ENCODE data around the gene SACM1L.
"Not testable (repeated sequence)": the region's sequence is repeated elsewhere in the genome, so short reads cannot be mapped to it uniquely, and the experiment has no call there.

The SACM1L gene

DNA sequence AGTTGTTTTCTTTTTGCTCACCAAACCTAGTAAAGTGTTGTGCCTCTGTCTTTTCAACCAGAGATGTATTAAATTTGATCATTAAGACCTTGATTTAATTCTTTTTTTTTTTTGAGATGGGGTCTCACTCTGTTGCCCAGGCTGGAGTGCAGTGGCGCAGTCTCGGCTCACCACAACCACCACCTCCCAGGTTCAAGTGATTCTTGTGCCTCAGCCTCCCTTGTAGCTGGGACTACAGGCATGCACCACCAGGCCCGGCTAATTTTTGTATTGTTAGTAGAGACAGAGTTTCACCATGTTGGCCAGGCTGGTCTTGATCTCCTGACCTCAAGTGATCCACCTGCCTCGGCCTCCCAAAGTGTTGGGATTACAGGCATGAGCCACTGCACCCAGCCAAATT, 6.0 kb downstream of the SACM1L start:
- DNase-seq: not testable (repeated sequence)

DNA sequence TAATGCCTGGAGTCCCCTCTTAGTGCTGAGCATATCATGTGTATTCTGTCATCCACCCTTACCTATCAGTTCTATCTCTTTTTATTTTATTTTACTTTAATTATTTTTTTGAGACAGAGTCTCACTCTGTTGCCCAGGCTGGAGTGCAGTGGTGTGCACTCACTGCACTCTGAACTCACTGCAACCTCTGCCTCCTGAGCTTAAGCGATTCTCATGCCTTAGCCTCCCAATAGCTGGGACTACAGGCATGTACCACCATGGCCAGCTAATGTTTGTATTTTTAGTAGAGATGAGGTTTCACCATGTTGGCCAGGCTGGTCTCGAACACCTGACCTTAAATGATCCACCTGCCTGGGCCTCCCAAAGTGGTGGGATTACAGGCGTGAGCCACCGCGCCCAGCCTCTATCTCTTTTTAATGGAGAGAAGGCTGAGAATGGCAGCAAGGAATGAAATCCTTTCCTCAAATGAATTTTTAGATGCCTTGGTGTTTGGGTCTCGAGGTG, 11.4 kb downstream of the SACM1L start:
- DNase-seq: no peak

DNA sequence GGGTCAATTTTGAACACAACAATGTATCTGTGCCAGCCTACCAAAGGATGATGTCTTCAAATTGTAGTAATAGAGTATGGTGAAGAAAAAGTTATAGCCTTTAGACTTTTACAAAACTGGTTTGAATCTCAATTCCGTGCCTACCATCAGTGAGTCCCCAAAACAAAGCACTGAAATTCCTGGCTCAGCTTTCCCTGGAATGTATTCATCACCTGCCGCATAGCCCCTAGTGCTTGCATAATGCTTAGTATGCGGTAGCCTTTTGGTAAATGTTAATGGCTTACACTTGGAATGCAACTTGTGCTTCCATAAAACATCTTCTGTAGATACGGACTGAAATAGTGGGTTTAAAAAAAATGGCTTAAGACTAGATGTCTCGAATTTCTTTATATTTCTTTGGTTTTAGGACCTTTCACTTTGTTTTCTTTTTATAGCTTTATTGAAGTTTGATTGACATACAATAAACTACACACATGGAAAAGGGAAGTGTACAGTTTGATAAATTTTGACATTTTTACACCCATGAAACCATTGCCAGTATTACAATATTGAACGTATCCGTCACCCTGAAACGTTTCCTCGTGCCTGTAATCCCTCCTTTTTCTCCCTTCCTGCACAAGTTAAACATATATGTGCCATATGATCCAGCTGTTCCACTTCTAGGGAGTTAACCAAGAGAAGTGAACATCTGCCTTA, 12.1 kb downstream of the SACM1L start:
- DNase-seq: no peak

DNA sequence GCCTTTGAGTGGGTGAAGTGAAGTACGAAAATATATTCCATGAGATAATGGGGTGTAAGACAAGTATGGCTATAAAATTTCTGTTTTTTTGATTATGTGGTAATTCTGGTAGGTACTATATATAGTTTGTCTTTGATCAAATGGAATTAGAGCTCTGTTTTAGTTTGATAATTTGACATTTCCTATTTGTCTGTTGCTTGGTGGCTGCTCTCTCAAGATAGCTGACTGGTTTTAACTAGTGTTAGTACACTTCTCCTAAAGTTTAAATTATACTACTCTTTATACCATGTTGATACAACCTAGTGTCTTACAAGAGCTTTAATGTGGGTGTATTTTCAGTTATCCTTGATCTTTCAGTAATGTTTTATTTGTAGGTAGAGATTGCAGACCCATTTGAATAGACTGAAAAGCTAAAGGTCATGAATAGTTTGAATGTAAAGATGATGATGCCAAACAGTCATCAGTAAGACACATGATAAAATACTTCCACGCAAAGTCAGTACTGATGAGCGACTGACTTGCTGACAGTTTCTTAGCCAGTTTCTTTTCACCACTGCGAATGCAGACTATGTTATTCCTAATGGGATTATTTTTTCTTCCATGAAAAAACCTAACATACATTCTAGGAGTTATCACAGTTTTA, 15.2 kb downstream of the SACM1L start:
- no peak for DNase-seq

DNA sequence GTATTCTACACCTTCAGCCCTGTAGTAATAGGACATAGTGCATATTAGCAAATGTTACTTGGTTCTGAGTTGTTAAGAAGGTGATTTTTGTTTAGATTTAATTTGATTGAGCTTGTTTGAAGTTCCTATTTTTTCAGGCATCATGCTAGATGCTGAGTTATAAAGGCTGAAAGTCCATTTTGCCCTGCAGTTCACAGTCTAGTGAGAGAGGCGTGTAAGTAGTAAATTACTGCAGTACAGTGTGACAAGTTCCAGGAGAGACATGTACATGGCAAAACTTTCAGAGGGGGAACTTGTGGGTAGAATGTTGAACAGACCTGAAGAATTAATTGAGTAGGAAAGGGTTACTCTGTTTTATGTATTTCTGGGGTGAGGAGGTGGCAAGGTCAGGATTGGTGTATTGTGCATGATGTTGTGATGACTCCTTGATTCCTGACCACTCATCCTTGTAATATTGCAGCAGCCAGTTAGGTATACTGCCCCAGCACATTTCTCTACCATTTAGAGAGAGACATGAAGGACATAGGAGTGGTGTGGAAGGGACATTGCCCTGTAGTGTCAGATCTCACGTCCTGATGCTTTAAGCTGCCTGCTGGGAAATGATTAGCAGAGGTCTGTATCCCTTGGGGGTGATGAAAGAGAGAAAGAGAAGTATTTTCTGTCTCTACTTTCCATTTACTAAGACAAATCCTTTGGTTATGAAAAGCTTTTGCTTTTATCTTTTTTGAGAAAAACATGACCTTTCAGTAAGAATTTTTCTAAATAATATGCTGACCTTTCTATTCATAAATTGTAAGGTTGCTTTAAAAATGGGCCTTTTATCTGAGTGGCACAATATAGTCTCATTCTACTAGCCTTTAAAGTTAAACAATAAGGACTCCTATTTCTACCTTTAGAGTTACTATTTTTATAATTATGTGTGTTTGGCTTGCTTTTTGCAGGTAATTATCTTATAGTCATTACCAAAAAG, 16.9 kb downstream of the SACM1L start:
- DNase-seq: no peak

DNA sequence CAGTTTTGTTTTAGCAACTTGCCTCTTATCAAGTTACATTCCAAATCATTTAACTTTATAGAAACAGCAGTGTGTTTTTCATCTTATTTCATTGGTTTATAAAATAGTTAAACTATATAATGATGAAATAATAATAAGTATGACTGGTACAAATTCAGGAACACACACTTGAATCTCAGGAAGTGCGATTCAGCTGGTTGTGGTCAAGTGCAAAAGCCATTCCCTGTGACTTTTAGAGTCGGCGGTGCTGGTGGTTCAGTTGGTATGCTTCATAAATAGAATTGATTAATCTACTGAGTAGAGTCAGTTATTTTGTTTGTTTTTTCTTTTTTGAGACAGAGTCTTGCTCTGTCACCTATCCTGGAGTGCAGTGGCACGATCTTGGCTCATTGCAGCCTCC, 22.7 kb downstream of the SACM1L start:
- DNase-seq: no peak

DNA sequence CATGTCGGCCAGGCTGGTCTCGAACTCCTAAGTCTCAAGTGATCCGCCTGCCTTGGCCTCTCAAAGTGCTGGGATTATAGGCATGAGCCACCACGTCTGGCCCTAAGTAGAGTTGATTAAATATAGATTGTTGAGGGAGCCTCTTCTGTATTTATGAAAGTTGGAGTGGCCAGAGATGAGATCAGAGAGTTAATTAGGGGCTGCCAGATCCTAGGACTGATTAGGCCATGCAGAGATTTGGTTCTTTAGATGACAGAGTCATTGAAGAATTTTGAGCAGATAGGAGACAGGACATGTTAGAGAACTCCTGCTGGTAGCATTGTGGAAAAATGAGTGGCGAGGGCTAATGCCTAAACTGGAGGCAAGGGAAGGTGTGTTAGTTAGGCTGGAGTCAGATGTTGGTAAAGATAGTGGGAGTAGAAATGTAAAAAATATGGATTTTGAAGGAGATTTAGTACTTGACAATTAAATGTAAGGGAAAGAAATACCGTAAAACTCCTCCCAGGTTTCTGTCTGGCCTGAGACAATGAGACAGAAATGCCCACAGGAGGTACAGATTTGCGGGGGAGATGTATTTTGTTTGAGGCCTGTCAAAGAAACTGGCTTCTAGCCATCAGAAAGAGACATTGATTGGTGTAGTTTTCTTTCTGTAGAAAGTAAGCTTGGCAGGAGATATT, 23.4 kb downstream of the SACM1L start:
- no peak for DNase-seq

DNA sequence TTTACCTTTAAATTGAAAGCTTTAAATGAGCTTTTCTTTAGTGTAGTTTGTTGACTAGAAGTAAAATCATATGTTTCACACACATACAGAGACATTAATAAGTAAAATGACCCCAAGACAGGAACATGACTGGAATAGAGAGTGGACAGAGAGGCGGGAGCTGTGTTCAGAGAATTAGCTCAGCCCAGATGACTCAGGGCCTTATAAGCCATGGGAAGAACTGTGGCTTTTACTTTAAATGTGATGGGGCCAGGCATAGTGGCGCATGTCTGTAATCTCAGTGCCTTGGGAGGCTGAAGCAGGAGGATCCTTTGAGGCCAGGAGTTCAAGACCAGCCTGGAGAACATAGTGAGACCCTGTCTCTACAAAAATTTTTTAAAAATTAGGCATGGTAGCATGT, 26.7 kb downstream of the SACM1L start:
- no peak for DNase-seq

DNA sequence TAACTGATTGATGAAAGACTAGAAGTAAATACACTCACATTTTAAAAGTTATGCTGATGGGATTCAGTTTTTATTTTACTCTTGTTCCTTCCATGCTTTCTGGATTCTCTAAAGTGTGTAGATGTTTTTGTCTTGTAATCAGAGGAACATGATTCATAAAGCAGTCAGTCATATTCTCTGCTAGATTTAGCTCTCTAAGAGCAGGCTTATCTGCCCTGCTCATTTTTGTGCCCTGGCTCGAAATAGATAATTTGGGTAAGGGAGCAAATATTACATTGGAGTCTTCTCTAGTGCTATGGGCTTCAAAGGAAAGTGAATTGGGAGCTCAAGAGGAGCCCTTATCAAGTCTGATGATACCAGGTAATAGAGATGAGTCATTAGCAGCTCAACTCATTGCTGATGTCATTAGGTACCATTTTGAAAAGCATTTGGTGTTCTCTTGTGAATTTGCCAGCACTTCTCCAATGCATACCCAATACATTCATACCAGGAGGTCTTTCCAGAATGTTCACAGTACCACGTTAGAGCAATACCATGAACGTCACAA, 27.7 kb downstream of the SACM1L start:
- DNase-seq: no peak

DNA sequence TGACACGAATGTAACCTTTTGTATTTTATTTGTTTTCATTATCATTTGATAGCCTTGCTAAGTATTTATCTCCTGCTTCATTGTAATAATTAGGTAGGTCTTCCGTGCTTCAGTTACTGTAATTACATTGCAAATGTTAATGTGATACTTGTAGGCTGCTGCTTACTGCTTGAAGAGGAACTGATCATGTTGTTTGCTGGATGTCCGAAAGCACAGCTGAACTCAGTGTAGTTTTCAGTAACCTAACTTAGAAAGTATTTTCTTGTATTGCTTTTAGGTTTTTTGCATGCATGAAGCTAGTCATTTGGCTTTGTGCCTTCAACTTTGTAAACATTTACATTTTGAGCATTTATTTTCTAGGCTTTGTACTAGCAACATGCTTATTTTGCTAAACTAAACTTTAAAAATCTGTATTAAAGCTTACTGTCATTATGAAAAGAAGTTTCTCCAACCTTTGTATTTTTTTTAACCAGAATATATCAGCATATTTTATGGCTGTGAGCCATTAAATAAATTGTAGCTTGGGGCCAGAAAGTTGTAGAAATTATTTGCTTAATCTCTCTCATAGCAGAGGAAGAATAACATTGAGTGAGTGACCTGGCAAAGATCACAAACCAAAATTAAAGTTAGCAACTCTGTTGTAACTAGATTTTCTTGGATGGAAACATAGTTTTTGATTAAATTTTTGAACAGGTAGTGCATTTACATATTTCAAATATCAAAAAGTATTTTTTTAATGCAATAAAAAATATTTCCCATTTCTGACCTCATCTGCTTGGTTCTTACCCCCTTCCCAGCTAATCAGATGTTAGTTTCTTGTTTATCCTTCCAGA, 30.7 kb downstream of the SACM1L start:
- DNase-seq: no peak

DNA sequence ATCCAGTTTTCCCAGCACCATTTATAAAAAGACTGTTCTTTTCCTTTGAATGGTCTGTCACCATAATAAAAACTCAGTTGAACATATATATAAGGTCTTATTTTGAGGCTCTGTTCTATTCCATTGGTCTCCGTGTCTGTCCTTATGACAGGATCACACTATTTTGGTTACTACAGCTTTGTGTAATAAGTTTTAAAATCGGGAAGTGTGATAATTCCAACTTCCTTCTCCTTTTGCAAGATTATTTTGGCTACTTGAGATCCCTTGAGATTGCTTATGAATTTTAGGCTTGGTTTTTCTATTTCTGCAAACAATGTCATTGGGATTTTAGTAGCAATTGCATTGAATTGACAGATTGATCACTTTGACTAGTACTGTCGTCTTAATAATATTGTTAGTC, 35.7 kb downstream of the SACM1L start:
- DNase-seq: no peak

DNA sequence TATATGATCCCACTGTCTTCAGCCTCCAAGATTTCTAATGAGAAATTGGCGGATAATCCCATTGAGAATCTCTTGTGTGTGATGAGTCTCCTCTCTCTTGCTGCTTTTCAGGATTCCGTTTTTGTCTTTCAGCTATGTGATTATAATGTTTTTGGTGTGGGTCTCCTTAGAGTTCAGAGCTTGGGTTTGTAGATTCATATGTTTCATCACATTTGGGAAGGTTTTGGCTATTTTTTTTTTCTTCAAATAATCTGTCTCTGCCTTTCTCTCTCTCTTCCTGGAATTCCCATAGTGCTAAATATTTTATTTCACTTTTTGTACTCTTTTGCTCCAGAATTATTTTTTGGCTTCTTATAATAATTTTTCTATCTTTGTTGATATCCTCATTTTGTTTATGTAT, 40.4 kb downstream of the SACM1L start:
- no peak for DNase-seq

DNA sequence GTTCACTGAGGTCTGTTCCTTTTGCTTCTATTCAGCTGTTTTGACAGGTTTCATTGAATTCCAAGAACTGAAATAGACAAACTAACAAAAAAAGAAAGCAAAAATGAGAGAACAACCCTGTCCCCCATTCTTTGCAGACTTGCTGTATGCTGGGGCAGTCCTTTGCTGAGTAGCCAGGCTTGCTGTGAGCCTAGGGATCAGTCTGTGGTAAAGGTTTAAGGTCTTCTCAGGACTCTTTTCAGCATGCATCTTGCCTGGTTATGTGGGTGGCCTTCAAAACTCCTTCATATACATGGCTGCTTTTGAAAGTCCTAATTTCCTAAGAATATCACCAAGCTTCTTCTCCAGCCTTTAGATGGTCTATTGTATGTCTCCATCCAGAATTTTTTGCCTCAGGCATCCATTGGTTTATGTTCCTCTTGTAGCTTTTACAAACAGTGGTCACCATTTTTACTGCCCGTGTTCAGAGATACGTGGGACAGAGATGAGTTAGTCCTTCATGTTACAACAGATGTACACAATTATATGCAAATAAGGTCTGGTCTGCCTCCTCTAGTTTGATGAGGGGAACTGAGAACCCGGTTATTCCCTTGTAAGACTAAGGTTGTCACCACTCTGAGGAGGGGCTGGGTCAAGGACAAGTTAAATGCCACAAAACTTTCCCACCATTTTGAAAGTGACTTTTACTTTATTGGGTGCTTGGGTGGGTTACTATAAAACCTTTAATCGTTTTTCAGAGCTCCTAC, 41.4 kb downstream of the SACM1L start:
- no peak for DNase-seq

DNA sequence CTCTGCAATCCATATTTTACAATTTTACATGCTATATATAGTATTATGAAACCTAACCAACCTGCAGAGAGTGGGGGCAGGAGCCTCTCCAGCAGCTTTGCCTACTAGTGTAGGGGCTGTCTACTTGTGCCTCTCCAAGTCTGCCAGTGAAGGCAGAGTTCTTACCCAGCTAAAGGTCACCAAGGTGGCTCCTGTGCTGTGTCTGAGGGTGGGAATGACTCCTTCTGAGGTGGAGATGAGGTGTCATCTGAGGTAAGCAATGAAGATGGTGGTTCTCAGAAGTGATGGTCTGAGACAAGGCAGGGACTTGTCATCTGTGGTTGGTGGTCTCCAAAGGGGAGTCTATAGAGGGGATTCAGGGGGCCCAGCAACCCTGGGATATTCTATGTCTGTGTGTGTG, 47.5 kb downstream of the SACM1L start:
- no peak for DNase-seq

DNA sequence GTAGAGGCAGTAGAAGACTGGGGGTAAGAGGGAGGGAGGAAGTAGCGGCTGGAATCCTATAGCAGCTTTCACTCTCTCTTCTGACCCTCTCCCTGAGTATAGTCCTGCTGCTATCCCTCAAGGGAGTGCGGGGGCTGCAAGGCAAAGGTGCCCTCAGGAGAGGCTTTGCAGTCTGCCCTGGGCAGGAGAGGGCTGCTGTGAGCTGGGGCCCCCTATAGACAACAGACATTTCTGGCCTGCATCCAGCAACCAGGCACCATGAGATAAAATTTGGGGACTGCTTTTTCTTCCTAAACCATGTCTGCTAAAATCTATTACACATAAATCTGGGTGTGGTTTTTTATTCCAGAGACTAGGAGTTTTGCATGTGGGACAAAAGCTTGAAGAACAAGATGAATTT, 48.0 kb downstream of the SACM1L start:
- no peak for DNase-seq

DNA sequence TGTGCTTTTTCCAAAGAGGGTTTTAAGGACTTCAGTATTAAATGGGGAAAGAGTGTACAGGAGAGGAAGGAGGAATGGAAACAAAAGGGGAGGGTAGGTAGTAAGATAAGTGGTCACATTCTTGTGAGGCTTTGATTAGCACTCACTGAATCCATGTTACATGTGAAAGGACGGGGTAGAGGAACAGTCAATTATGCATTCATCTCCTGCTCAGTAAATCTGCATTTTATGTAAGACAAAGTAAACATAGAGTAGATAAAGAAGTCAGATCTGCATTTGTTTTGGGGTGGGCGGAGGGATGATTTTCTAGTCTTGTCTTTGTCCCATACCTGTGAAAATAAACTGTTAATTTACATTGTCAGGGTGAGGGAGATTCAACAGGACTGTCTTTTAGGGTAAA, 50.8 kb downstream of the SACM1L start:
- DNase-seq: no peak

DNA sequence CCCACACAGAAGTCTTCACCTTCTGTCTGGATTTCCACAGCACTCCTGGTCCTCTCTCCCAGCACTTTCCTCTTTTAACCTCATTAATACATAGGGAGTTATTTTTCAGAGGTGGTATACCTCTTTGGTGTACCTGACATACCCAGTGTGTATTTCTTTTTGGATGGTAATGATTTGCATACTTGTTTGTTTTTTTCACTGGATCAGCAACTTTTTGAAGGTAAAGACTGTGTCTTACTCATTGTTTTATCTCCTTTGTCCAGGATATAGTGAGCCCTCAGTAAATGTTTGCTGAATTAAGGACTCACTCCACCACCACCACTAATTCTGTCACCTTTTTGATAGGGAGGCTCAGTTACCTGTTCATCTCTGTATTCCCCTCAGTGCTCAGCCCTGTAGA, 52.1 kb downstream of the SACM1L start:
- no peak for DNase-seq

DNA sequence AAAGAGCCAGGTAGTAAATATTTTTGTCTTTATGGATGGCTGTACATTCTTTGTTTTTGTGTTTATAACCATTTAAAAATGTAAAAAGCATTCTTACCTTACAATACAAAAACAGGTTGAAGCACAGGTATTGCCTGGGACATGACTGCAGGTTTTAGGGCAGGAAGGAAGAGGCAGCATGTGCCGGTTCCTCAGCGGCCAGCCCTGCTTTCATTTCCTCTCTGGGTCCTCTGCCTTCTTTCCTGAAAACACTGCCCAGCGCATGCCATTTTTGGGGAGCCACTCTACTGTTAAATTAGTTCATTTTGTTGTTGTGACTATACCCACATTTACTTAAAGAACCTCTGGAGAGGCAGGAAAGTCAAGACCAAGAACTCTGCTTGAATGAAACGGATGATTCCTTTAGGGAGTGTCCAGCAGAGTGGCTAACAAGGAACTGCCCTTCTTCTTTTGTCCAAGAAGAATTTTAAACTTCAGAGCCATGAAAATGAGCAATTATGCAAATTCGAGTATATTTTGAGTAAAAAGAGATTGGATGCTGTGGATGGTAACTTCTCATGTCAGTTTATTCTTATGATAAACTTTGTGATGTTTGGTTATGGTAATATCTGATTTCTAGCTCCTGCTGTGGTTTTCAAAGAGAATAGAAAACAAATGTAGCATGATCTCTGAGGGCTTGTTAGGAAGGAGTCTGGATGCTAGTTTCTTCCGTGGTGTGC, 52.7 kb downstream of the SACM1L start:
- DNase-seq: no peak

DNA sequence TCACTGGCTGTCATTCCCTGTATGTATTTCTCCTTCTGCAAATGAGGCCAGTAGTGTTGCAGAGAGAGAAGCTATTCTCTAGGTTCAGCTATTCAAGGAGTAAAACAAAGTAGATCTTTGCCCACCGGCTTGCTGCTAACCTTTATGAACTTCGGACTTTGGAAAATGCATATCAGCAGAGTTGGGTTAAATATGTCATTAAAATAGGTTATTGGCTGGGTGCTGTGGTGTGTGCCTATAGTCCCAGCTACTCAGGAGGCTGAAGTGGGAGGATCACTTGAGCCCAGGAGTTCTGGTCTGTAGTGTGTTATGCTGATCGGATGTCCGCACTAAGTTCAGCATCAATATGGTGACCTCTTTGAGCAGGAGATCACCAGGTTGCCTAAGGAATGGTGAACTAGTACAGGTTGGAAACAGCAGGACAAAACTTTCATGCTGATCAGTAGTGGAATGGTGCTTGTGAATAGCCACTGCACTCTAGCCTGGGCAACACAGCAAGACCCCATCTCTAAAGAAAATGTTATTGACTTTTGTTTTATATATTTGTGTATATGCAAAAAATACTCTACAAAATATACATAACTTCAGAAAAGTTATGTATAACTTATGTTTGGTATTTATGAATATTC, 53.4 kb downstream of the SACM1L start:
- no peak for DNase-seq
